HG02571 (cell line): ENCODE results near the gene DNTTIP2.
"Not testable (repeated sequence)": the region's sequence is repeated elsewhere in the genome, so short reads cannot be mapped to it uniquely, and the experiment has no call there.

Source experiments
- ATAC-seq: cut with Tn5 transposase; IDR thresholded peaks from one replicate; pipeline ENCODE4 v1.9.1; 2021; ENCODE audit warnings: mild to moderate bottlenecking, moderate library complexity; ENCODE audit not compliant: unreplicated experiment

The DNTTIP2 gene, protein sequence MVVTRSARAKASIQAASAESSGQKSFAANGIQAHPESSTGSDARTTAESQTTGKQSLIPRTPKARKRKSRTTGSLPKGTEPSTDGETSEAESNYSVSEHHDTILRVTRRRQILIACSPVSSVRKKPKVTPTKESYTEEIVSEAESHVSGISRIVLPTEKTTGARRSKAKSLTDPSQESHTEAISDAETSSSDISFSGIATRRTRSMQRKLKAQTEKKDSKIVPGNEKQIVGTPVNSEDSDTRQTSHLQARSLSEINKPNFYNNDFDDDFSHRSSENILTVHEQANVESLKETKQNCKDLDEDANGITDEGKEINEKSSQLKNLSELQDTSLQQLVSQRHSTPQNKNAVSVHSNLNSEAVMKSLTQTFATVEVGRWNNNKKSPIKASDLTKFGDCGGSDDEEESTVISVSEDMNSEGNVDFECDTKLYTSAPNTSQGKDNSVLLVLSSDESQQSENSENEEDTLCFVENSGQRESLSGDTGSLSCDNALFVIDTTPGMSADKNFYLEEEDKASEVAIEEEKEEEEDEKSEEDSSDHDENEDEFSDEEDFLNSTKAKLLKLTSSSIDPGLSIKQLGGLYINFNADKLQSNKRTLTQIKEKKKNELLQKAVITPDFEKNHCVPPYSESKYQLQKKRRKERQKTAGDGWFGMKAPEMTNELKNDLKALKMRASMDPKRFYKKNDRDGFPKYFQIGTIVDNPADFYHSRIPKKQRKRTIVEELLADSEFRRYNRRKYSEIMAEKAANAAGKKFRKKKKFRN

DNA sequence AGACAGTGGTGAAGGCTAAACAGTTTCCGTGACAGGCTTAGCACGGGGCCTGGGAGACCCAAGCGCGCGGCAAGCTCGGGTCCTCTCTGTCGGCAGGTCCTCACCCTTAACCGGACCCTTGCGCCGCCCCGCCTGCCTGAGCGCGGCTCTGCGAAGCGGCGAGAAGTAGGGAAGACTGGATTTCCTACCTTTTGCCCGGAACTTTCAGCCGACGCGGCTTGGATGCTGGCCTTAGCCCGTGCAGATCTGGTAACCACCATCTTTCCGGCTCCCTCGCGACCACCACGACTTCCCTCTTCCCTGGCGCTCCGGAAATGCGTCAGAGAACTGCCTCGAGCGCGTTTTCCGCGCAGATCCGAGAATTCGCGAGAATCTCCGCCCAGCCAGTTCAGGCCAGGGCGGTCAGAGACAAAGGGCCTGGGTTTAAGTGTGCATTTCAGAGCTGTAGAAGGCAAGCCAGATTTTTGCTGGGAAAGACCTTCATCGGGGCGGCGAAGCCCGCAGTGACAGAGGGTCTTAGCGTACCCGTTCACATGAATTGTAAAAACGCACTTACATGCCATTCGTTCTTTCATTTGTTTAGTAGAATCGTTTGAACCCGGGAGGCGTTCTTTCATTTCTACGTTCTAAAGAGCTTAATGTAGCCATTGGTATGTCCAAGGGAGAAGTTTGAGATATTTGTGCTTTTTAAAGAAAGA, at the start of gene DNTTIP2:
TSS of gene DNTTIP2 (minus strand) at position 318 of the 698 bp plus-strand sequence. CDS start at position 260, 58 bp downstream.
- peak; percentile 94 for ATAC-seq

DNA sequence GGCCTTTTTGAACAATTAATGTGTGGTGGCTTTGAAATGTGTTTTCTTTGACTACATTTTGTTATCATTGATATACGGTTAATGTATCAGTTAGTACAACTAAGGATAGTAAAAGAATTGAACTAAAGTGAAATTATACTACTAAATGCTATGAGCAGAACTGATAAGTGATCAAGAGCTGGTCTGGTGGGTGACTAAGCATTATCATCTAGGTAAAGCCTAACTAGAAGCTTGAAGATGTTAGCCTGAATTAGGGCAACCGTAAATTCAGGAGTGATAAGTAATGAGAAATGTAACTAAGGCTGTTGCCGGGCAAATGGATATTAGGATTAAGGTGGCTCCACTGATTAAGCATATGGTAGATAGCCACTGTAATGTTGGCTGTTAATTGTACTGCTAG, 46.2 kb upstream of the DNTTIP2 start:
- ATAC-seq = no peak

DNA sequence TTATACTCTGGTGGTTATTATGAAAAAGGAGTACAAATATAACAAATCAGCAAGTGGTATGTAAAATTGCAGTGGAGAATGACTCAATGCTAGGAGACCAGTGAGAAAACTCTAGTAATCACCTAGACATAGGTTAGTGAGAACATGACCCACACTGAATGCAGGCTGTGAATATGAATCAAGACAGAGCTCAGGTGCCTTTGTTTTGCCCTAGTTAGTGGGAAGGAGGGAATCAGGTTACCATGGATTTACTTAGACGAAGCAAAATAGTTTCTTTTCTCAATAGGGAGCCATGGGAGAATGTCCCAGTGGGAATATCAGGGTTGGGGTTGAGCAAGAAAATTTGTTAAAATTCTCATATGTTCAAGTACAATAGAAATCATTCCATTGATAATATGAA, 40.8 kb upstream of the DNTTIP2 start:
- no peak for ATAC-seq

DNA sequence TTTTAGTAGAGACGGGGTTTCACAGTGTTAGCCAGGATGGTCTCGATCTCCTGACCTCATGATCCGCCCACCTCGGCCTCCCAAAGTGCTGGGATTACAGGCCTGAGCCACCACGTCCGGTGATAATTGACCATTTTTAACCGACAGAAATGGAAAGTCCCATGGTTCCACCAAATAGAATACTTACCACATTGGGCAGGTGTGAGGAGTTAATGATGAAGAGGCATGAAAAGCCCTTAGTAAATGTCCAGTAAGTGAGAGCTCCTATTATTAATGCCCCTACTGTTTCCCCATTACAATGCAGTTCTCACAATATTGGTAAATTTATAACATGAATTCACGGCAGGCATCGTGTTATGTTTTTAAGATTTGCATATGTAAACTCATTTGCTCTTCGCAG, 38.3 kb upstream of the DNTTIP2 start:
- no peak for ATAC-seq

DNA sequence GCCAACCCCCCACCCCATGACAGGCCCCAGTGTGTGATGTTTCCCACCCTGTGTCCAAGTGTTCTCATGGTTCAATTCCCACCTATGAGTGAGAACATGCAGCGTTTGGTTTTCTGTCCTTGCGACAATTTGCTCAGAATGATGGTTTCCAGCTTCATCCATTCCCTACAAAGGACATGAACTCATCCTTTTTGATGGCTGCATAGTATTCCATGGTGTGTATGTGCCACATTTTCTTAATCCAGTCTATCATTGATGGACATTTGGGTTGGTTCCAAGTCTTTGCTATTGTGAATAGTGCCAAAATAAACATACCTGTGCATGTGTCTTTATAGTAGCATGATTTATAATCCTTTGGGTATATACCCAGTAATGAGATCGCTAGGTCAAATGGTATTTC, 31.9 kb upstream of the DNTTIP2 start:
- ATAC-seq = not testable (repeated sequence)

DNA sequence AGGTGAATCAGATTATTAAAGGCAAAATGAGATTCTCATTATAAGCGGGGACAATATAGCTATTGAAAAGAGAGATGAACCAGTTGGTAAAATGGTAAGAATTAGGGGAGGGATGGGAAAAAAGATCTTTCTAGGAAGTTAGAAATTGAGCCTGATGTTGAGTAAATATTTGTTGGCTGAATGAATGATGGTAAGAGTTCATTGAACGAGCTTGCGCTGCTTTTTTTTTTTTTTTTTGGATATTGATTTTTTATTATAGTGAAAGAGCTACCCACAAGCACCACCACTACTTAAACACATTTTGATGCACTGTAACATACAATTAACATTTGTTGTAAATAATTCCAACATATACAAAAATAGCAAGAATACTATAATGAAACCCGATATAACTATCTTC, 31.3 kb upstream of the DNTTIP2 start:
- ATAC-seq = no peak

DNA sequence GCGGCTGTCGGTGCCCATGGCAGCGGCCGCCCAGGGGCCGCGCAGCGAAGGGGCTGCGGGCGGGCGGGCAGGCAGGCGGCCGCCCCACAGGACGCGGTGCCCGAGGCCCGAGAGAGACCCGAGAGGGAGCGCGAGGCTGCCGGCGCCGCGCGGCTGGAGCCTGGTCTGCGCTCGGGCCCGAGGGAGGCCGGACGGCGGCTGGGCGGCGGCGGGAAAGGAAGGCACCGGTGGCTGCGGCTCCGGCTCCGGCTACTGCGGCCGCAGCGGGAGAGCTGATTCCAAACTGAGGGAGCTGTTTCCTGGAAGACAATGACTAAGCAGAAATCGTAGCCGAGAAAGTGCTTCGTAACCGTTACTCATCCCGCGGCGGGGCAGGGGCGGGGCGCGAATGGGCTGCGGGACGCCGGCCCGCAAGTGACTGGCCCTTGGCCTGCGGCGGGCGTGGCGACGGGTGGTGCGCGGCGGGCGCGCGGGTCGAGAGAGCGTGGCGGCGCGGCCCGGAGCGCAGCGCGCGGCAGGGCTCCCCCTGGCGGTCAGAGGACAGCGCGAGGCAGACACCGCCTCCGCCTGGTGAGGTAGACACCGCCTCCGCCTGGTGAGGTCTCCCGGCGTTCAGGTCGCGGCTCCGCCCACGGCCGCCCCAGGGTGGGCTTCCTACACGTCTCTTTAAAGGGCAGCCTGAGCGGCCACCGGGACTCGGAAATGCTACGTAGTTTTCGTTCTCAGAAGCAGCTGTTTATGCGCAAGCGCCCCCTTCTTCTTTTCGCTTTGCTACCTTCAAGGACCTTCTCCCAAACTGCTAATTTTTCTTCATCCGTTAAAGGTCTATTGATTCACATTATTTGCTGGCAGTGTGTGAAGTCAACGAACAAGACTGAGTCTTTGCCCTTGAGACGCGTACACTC, 30.4 kb upstream of the DNTTIP2 start, which contains the start of gene GCLM:
TSS of gene GCLM (minus strand) at position 285 of the 905 bp plus-strand sequence. CDS start at position 18, 267 bp downstream.
- ATAC-seq = peak; percentile 93

DNA sequence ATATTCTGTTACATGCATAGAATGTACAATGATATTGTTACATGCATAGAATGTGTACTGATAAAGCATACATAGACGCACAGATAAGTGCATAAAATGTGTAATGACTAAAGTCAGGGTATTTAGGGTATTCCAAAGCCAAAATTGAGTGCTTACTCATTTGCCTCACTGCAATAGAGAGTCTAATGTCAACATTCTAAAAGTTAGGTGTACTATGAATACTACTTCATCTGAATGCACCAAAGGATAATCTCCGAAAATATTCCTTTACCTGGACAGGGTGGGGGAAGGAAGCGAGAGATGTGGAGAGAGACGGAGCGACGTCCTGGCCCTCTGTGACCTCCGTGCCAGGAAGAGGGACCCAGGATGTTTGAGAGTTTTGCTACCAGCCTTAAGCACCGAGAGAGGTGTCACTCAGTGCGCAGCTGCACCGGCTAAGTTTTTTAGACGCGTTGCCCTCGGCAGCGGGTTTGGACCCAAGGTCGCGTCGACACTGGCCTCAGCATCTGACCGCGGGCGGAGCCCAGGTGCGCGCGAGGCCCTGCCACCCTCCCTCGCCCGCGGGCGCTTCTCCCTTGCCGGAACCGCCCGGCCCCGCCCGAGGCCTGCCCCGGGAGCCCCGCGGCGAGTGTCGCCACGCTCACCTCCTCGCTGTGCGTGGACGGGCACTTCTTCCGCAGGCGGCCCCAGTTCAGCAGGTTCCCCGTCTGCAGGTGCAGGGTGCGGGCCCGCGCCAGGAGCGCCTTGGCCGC, 29.6 kb upstream of the DNTTIP2 start:
- ATAC-seq = peak; percentile 41

DNA sequence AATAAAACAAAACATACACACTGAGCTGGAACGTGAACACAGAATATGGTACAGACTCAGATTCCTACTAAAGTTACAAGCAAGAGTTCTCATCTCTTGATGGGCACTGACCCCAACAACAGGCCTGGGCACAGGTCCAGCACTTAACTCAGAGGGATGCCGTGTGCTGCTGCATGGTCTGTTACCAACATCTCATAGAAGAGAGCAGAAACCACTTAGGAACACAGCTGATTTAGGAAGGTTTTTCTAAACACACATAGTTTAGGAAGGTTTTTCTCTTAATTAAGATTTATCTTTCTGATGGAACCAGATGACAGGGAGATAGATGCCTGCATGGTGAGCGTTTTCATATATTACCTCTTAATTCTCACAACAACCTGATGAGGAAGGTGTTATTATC, 28.7 kb upstream of the DNTTIP2 start:
- no peak for ATAC-seq

DNA sequence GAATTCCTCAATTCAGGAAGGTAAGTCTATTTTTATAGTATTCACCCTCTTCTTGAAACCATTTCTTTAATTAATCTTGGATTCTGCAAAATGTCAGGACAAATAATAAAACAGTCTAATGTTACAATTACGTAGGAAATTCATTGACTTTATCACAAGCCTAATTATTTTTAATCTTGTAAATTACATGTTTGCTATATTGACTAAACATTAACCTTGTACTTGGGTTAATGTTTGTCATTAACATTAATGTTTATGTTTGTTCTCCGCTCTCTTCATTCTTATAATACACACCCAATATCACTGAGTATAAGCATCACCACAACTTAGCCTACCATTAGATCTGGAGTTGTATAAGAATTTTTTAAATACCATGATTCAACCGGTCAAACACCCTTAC, 27.5 kb upstream of the DNTTIP2 start:
- ATAC-seq = no peak

DNA sequence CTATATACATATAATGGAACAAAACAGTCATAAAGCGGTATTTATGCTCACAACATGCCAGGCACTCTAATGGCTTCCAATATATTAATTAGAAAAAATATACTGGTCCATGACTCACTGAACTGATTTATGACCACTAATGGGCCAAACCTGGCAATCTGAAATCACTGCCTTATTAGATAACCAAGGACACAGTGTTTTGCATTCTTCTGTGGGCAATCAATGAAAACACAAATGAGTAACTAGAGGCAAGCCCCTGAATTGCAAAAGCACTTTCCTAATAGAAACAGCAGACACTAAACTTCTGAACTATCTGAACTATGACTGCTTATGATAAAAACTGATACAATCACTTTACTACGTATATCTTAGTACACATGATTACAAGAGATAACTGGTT, 26.7 kb upstream of the DNTTIP2 start:
- ATAC-seq = no peak

DNA sequence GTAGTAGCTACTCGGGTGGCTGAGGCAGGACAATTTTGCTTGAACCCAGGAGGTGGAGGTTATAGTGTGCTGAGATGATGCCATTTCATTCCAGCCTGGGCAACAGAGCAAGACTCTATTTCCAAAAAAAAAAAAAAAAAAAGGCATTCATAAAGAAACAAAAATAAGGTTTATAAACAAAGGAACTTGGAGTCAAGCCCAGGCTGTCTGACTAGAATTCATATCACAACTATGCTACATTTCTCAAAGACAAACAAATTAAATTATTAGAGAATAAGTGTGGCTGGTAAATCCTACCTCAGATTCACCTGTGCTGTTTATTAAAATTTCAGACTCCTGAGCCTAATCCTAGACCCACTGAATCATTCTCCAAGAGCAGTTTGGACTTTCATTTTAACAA, 26.0 kb upstream of the DNTTIP2 start:
- ATAC-seq = no peak

DNA sequence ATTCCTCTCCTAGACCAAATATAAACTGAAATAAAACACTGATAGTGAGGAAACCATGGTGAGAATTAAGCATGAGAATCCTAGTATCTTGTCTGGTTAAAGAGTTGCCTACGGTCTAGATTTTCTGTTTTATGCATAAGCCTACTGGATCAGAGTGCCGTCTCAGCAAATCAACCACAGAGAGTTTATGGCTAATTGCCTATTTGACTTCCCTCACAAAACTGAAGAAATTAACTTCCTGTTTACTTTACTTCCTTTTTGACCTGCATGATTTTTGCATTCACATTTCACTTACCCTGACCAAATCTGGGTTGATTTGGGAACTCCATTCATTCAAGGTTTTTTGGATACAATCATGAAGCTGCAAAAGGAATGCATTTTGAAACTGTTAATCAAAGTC, 25.2 kb upstream of the DNTTIP2 start:
- no peak for ATAC-seq

DNA sequence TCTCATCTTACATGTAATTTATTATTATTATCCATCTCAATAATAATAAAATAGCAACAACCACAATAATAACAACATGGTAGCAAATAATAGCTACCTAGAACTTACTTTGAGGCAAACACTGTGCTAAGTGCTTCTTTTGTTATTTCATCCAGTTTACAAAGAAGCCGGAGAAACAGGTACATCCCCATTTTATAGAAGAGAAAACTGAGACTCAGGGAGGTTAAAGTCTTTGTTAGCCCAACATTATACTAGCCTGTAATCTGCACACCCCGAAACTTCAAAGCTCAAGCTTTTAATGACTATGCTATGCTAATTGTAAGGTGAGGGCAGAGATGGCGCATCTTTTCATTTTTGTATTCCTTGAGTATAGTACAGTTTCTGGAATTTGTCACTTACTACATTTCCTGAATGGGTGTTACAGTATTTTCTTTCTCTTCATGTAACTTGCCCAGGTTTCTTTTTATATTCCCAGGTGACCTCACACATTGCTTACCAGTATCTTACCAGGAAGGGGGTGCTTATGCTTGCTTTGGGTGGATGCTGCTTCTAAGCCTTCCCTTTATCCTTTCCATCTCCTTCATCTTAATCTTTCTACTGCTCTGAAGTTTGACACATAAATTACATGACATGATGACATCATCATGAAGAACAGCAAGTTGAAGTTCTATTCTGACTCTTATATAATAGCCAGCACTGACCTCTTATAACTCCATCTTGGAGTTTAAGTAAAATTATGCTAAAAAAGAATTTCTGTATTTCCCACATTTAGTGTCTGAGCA, 21.9 kb upstream of the DNTTIP2 start:
- ATAC-seq = no peak

DNA sequence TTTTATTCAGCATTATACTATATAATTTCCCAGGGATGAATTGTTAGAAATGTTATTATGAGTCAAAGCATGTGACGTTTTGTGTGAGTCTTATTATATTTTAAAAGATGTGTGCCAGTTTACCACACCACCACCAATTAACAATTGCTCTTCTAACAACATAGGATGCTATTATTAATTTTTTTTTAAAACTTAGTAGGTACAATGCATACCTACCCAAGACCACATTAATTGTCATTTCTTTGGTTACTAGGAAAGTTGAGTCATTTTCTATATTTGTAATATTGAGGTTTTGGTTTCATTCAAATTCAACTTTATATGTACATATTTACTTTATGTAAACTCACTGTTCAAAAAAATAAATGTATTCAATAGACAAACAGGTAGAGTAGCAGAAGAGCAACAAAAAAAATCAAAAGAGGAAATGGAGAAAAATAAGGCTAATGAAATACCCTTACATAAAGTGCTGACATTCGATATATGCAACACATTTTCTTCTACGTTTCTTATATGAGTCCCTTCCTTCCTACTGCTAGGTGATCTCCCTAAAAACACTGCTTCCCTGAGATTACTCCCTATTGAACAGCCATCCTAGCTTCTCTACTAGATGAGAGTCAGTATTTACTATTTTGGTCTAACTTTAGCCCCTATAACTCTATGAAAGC, 20.7 kb upstream of the DNTTIP2 start:
- no peak for ATAC-seq

DNA sequence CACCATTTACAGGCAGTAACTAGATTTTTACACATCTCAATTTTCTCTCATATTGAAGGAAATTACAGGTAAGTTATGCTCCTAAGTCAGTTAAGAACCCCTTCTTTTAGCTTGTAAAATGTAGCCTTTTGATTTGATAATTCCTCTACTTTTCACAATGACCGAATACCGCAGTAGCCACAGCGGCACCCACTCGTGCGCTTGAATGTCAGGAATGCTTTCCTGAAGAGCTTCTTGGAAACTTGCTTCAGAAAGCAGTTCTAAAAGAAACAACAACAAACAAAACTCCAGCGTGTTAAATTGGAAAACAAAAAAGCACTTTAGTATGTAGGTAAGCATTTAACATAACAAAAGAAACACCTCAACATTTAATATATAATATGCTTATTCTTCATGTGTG, 9.9 kb upstream of the DNTTIP2 start:
- ATAC-seq = no peak

DNA sequence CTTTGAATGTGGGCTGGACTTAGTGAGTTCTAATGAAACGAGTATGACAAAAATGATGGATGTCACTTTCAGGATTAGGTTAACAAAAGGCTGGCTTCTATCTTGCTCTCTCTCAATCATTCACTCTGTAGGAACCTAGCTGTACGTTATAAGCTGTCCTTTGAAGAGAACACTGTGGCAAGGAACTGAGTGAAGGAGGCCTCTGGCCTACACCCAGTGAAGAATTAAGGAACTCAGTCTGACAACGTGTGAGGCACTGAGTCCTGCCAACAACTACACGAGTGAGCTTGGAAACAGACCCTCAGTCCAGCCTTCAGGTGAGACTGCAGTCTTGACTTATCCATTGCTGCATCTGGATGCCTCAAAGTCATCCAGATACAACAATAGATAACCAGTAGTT, 3.3 kb upstream of the DNTTIP2 start:
- ATAC-seq = no peak

DNA sequence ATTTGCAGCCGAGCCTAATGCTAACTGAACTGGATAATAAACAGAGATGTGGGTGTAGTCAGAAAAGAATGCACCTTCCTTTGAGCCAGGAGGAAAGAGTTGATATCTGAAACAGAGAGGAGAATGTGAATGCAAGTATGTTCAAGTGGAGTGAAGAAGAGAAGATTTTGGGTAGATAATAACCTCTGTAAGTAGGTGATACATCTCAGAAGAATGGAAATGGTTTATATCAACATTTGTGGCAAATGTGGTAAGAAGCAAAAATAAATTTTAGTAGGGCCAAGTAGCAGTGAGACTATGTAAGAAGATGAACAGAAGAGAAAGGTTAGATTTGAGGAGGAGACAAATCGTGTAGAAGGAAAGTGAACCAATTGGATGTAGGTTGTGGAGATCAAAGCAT, 1.7 kb upstream of the DNTTIP2 start:
- ATAC-seq = no peak

DNA sequence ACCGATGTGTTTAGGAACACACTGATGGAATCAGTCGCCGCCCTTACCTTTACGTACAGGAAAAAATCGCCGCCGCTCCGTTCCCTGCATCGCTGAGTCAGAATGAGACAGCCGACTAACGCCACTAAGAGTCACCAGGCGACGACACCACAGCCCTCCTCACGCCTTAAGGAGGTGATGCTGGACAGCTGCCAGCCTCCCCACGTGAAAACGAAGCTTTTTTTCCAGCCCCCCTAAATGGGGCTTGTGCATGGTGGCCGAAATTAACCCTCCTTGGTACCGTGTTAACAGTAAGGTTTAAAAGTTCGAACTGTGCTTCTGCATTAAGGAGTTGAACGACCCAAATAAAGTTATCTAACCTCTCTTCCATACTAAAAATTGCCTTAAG, 511 bp downstream of the DNTTIP2 start:
- peak; percentile 60 for ATAC-seq
